Naive B cell (primary cell): ENCODE data around the gene NDRG3. TPM values are rescaled to one million over a fixed set of nuclear protein-coding genes. Genes with fewer than 3 reads are reported as not detected.

Experiments
- ATAC-seq, 2 donors: fragments of 150-1000 bp; cut with Tn5 transposase; 2 replicates each; pipeline ENCODE4 v1.10.0; 2021; ENCODE audit warnings: low read depth in 2 of 2, mild to moderate bottlenecking in 2 of 2, moderate library complexity in 2 of 2
- DNase-seq: peaks from one replicate; pipeline ENCODE4 v3.0.0; 2022
- H3K27ac Mint-ChIP-seq, 6 donors: one replicate each; pipeline ENCODE4 v1.8.0; 2020 to 2022; ENCODE audit warnings: mild to moderate bottlenecking in 6 of 6, mixed read lengths in 6 of 6, moderate library complexity in 5 of 6, inconsistent platforms in 2 of 6
- H3K27me3 Mint-ChIP-seq, 3 donors: one replicate each; pipeline ENCODE4 v1.8.0; 2021 to 2022; ENCODE audit warnings: mixed read lengths in 3 of 3, mild to moderate bottlenecking in 1 of 3
- H3K36me3 Mint-ChIP-seq, 2 donors: one replicate each; pipeline ENCODE4 v1.8.0; 2020 to 2022; ENCODE audit warnings: mixed read lengths in 2 of 2, inconsistent platforms in 1 of 2, mild to moderate bottlenecking in 1 of 2
- H3K4me1 Mint-ChIP-seq, 3 donors: one replicate each; pipeline ENCODE4 v1.8.0; 2020 to 2022; ENCODE audit warnings: mixed read lengths in 3 of 3, inconsistent platforms in 1 of 3, mild to moderate bottlenecking in 1 of 3, moderate library complexity in 1 of 3
- H3K4me3 Mint-ChIP-seq, 8 donors: one replicate each; pipeline ENCODE4 v1.8.0; 2020 to 2022; ENCODE audit warnings: mild to moderate bottlenecking in 8 of 8, mixed read lengths in 8 of 8, moderate library complexity in 8 of 8, inconsistent platforms in 2 of 8
- H3K9me3 Mint-ChIP-seq, 7 donors: one replicate each; pipeline ENCODE4 v1.8.0; 2020 to 2022; ENCODE audit warnings: mixed read lengths in 7 of 7, mild to moderate bottlenecking in 5 of 7, inconsistent platforms in 2 of 7, moderate library complexity in 1 of 7
- polyA plus RNA-seq, 6 donors: library from polyadenylated mRNA; unstranded; fragments of 300-500 nt; fragmentation: Illumina TruSeq; gene quantifications; one replicate each; pipeline ENCODE4 v1.2.3, GENCODE V29; 2021; ENCODE audit warnings: low read depth in 6 of 6

NDRG3 gene
- polyA plus RNA-seq, 6 donors from 2014 or later: 45.1 to 70.3 (median 51.2) TPM

DNA sequence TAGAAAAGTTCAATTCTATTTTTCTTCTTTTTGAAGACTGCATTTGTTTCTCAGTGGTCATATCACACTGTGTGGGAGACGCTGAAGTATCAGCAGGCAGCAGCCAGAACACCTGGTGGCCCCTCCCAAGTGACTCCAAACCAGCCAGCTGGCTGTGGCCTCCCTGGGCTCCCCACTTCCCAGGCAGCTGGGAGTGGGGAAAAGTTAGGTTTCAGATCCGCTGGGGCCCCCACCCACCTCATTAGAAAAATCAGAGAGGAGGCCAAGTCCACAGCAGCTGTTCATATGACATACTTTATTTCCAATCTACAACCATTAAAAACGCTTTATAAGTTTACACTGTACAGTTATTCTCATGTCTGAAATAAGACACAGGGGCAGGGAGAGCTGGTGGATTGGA is 31.3 kb upstream of the NDRG3 start:
- H3K4me3 Mint-ChIP-seq: no peak overlapping the region
- no peaks in the 10 kb centered on the region for H3K36me3 Mint-ChIP-seq
- peaks cover 0 to 2% (median 0%) of the 10 kb centered on the region in 7 donors for H3K9me3 Mint-ChIP-seq
- ATAC-seq (no peak), DNase-seq (no peak)
- H3K27ac Mint-ChIP-seq: peak overlapping the region in 3 of 6 donors; percentile 27 to 78 (median 65)
- no peaks in the 10 kb centered on the region for H3K27me3 Mint-ChIP-seq
- peaks cover 18 to 36% (median 29%) of the 10 kb centered on the region in 3 donors for H3K4me1 Mint-ChIP-seq

DNA sequence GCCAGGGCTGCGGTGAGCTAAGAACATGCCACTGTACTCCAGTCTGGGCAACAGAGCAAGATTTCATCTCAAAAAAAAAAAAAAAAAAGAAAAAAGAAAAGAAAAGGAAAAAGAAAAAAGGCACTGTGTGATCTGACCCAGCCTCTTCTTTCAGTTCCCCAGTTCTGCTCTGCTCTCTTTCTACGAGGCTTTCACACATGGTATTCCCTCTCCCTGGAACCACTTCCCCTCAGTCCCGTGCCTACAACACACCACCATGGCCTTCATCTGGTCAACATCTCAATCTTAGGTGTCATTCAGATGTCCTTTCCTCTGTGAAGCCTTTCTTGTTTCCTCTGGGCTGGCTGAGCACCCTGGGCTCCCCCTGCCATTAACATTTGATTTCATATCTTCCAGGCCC is 29.9 kb upstream of the NDRG3 start:
- peaks cover 0 to under 1% of the 10 kb centered on the region in 2 donors for H3K36me3 Mint-ChIP-seq
- peak overlapping the region in 5 of 8 donors; percentile 40 to 92 (median 71) for H3K4me3 Mint-ChIP-seq
- DNase-seq: no peak
- H3K27ac Mint-ChIP-seq: peak overlapping the region in 5 of 6 donors; percentile 19 to 79 (median 46)
- H3K27me3 Mint-ChIP-seq: no peaks in the 10 kb centered on the region
- no peak for ATAC-seq
- H3K9me3 Mint-ChIP-seq: peaks cover 0 to 2% (median 0%) of the 10 kb centered on the region in 7 donors
- H3K4me1 Mint-ChIP-seq: peaks cover 22 to 48% (median 41%) of the 10 kb centered on the region in 3 donors

DNA sequence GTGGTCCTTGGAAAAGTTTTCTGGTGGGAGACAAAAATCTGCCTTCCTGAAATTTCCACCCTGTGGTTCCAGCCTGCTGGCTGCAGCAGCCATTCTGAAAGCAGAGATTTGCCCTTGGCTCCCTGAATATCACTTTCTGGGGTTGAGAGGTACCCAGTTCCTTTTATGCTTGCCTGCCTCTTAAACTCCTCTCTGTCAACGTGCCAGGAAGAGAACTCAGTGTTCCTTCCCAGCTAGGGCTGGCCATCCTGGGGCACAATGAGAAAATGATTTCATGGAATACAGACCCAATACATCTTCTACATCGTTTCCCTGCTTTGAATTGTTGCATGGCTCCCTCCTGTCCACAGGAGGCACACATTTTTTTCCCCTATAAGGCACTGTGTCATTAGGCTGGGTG is 29.3 kb upstream of the NDRG3 start:
- H3K27ac Mint-ChIP-seq: peak overlapping the region in 4 of 6 donors; percentile 14 to 90 (median 66)
- peaks cover 24 to 51% (median 43%) of the 10 kb centered on the region in 3 donors for H3K4me1 Mint-ChIP-seq
- ATAC-seq (no peak), DNase-seq (no peak)
- H3K4me3 Mint-ChIP-seq: peak overlapping the region; percentile 35 to 98 (median 94)
- no peaks in the 10 kb centered on the region for H3K27me3 Mint-ChIP-seq
- peaks cover 0 to 4% of the 10 kb centered on the region in 2 donors for H3K36me3 Mint-ChIP-seq
- peaks cover 0 to 2% (median 0%) of the 10 kb centered on the region in 7 donors for H3K9me3 Mint-ChIP-seq

DNA sequence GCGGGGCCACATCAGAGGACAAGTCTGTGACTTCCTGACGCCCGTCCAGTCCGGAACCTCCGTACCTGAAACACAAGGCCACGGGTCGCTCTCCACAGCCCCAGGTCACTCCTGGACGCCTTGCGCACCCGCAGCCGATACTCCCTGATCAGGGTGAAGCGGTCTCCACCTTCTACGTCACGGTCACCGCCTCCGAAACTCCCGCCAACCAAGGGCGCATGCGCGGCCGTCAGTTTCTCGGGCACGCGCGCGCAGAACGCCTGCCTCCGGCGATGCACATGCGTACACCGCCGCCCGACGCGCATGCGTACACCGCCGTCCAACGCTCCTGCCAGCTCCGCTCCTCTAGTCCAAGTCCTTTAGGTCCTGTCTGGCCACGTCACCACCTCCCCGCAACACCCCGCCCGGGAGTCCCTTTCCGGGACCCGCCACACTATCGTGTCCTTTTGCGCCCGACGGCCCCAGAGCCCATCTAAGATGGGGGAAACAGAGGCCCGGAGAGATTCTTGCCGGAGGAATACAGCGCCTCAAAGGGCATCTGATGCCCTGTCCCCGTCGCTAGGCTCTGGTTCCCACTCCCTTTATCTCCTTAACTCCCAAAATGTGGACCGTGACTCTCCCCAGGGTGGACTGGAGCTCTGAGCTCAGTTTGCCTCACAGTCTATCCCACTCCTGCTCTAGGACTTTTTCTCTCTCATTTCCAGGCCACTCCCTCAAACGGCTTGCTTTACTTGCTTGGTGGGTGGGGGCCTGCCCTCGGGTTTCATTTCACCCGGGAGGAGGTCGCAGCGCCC is 27.9 kb upstream of the NDRG3 start, which contains the start of gene DSN1:
DSN1 (minus strand) TSS at position 167 of the 794 bp plus-strand sequence. CDS start 2,305 bp downstream, outside the sequence.
- peak within 1 kb of the TSS; percentile 80 to 98 (median 97) for H3K4me3 Mint-ChIP-seq

DNA sequence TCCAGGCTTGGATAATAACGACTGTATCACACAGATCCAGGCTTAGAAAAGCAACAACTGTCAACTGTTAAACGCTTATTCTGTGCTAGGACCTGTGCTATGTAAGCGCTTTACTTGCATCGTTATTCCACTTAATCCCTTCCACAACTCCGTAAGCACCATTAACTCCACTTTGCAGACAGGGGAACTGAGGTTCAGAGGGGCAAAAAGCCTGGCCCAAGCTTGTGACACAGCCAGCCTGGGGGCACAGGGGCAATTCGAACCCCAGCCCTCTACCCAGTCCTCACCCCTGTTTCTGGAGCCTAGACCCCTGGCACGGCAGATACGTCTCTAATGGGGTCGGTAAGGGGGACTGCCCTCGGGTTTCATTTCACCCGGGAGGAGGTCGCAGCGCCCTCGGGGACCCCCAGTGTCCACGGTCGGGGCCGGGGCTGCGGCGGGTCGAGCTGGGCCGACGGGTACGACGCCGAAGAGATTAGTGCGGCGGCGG is 27.3 kb upstream of the NDRG3 start:
- Mint-ChIP-seq H3K36me3 (peaks cover 0 to 4% of the 10 kb centered on the region in 2 donors), H3K4me3 (peak overlapping the region; percentile 80 to 98 (median 97)), H3K27me3 (no peaks in the 10 kb centered on the region), H3K9me3 (peaks cover 0 to 2% (median 0%) of the 10 kb centered on the region in 7 donors), H3K4me1 (peaks cover 24 to 46% (median 43%) of the 10 kb centered on the region in 3 donors), H3K27ac (peak overlapping the region; percentile 89 to 99 (median 99))
- ATAC-seq (peak in 1 of 2 donors; percentile 1), DNase-seq (no peak)

More for the DNA sequence above, 27.9 kb upstream of the NDRG3 start, which contains the start of gene DSN1:
- Mint-ChIP-seq H3K4me1 (peaks cover 24 to 48% (median 45%) of the 10 kb centered on the region in 3 donors), H3K9me3 (peaks cover 0 to 2% (median 0%) of the 10 kb centered on the region in 7 donors), H3K36me3 (peaks cover 0 to 4% of the 10 kb centered on the region in 2 donors), H3K27me3 (no peaks in the 10 kb centered on the region), H3K27ac (peak within 1 kb of the TSS; percentile 89 to 99 (median 99))
- ATAC-seq (peak; percentile 74 to 78), DNase-seq (peak; percentile 97)

- peak overlapping the region in 3 of 6 donors; percentile 1 to 27 (median 27) for H3K27ac Mint-ChIP-seq
- ATAC-seq: no peak
- H3K36me3 Mint-ChIP-seq: peaks cover 0 to 9% of the 10 kb centered on the region in 2 donors
- no peaks in the 10 kb centered on the region for H3K27me3 Mint-ChIP-seq
- H3K9me3 Mint-ChIP-seq: peaks cover 0 to 2% (median 0%) of the 10 kb centered on the region in 7 donors
- peak overlapping the region in 2 of 8 donors; percentile 10 to 92 for H3K4me3 Mint-ChIP-seq
- H3K4me1 Mint-ChIP-seq: peaks cover 19 to 39% (median 38%) of the 10 kb centered on the region in 3 donors
- no peak for DNase-seq
These were observed 24.8 kb upstream of the NDRG3 start for GRCh38 chr20:36770680-36771079.

DNA sequence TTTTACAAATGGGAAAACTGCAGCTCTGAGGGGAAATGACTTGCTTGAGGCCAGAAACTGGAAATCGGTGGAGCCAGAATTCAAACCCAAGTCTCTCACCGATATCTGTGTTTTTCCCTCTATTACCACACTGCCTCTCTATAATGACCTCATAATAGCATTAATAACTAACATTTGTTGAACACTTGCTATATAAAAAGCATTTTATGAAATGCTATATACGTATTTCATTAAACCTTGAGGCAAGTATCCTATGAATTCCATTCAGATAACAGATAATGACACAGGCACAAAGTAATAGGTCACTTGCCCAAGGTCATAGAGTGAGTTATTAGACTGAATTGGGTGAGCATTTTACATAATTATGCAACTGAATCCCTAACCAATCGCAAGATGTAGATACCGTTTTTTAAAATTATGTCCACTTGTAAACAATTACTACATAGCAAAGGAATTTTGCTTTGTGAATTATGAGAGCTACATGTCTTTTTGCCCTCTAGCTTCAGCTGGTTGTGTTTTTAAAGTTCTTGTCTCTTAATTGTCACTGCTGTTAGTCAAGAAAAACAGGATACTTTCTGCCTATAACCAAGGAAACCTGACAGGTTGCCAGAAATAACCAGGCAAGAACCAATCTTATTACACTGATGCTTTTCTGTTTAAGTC is 23.0 kb upstream of the NDRG3 start:
- DNase-seq: no peak
- H3K4me1 Mint-ChIP-seq: peaks cover 16 to 33% (median 32%) of the 10 kb centered on the region in 3 donors
- ATAC-seq: no peak
- H3K36me3 Mint-ChIP-seq: peaks cover 0 to 9% of the 10 kb centered on the region in 2 donors
- H3K4me3 Mint-ChIP-seq: no peak overlapping the region
- no peak overlapping the region for H3K27ac Mint-ChIP-seq
- no peaks in the 10 kb centered on the region for H3K27me3 Mint-ChIP-seq
- H3K9me3 Mint-ChIP-seq: peaks cover 0 to 2% (median 0%) of the 10 kb centered on the region in 7 donors

- peaks cover 7 to 29% (median 21%) of the 10 kb centered on the region in 3 donors for H3K4me1 Mint-ChIP-seq
- peaks cover 0 to 8% of the 10 kb centered on the region in 2 donors for H3K36me3 Mint-ChIP-seq
- DNase-seq (no peak), ATAC-seq (no peak)
- peaks cover 0 to 3% (median 0%) of the 10 kb centered on the region in 7 donors for H3K9me3 Mint-ChIP-seq
- no peak overlapping the region for H3K4me3 Mint-ChIP-seq
- no peaks in the 10 kb centered on the region for H3K27me3 Mint-ChIP-seq
- peak overlapping the region in 1 of 6 donors; percentile 49 for H3K27ac Mint-ChIP-seq
These were observed 15.2 kb upstream of the NDRG3 start for GRCh38 chr20:36761125-36761524.

DNA sequence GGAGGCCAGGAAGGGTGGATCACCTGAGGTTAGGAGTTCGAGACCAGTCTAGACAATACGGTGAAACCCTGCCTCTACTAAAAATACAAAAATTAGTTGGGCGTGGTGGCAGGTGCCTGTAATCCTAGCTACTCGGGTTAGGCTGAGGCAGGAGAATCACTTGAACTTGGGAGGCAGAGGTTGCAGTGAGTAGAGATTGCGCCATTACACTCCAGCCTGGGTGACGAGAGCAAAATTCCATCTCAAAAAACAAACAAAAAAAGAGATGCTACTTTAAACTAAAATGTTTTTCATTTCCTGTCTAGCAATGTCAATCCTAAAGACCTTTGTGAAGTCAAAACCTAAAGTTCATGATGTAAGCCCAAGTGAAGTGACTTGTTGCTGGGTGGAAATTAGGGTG is 14.8 kb upstream of the NDRG3 start:
- H3K4me1 Mint-ChIP-seq: peaks cover 7 to 33% (median 22%) of the 10 kb centered on the region in 3 donors
- ATAC-seq (no peak), DNase-seq (no peak)
- no peaks in the 10 kb centered on the region for H3K27me3 Mint-ChIP-seq
- H3K9me3 Mint-ChIP-seq: peaks cover 0 to 3% (median 0%) of the 10 kb centered on the region in 7 donors
- no peak overlapping the region for H3K4me3 Mint-ChIP-seq
- H3K36me3 Mint-ChIP-seq: peaks cover 0 to 8% of the 10 kb centered on the region in 2 donors
- peak overlapping the region in 2 of 6 donors; percentile 41 to 58 for H3K27ac Mint-ChIP-seq

DNA sequence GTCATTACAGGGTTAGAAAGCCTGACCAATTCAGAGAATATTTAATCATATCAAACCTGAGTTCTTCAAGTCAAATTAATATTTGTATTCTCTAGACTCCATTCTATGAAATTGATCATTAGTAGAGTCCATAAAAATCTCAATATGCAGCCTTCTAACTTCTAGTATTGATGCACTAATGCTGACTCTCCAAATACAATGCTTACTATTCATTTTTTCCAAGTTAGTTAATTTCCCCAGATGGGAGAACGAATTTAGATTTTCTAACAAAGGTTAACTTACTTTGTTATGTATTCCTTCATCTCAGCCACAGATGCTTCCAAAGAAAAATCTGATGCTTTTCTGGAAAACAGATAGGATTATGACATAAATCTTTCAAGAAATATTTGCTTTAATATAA is 12.4 kb upstream of the NDRG3 start:
- Mint-ChIP-seq H3K9me3 (peaks cover 0 to 3% (median 0%) of the 10 kb centered on the region in 7 donors), H3K27ac (peak overlapping the region in 2 of 6 donors; percentile 94 to 98), H3K36me3 (peaks cover 0 to 8% of the 10 kb centered on the region in 2 donors), H3K4me3 (peak overlapping the region in 3 of 8 donors; percentile 81 to 96 (median 85)), H3K27me3 (no peaks in the 10 kb centered on the region), H3K4me1 (peaks cover 11 to 47% (median 28%) of the 10 kb centered on the region in 3 donors)
- no peak for DNase-seq
- ATAC-seq: no peak

- Mint-ChIP-seq H3K36me3 (peaks cover 7 to 8% of the 10 kb centered on the region in 2 donors), H3K27me3 (no peaks in the 10 kb centered on the region), H3K27ac (peak overlapping the region in 5 of 6 donors; percentile 56 to 99 (median 94)), H3K9me3 (peaks cover 0 to 3% (median 0%) of the 10 kb centered on the region in 7 donors), H3K4me3 (peak overlapping the region in 3 of 8 donors; percentile 25 to 65 (median 39)), H3K4me1 (peaks cover 11 to 47% (median 28%) of the 10 kb centered on the region in 3 donors)
- ATAC-seq (no peak), DNase-seq (no peak)
These were observed 10.6 kb upstream of the NDRG3 start for GRCh38 chr20:36756496-36756895.

GRCh38 chr20:36754656-36755222 is 8.8 kb upstream of the NDRG3 start:
- peaks cover 7 to 8% of the 10 kb centered on the region in 2 donors for H3K36me3 Mint-ChIP-seq

More at GRCh38 chr20:36754656-36755222, 8.8 kb upstream of the NDRG3 start:
- H3K9me3 Mint-ChIP-seq: peaks cover 0 to 3% (median 0%) of the 10 kb centered on the region in 7 donors
- peak overlapping the region in 1 of 8 donors; percentile 9 for H3K4me3 Mint-ChIP-seq
- ATAC-seq (peak; percentile 47 to 60), DNase-seq (peak; percentile 35)
- H3K27me3 Mint-ChIP-seq: no peaks in the 10 kb centered on the region
- H3K4me1 Mint-ChIP-seq: peaks cover 11 to 47% (median 22%) of the 10 kb centered on the region in 3 donors
- peak overlapping the region in 3 of 6 donors; percentile 70 to 94 (median 84) for H3K27ac Mint-ChIP-seq
